ENCODE measurements around the gene WASF1.

The WASF1 gene

GRCh38 chr6:110147870-110148269 is 31.6 kb downstream of the WASF1 start:
- no peaks in the 10 kb centered on the region for H3K36me3 ChIP-seq (replicated peaks; ENCODE audit: low read depth, low read length)
- no peak for TF ChIP-seq CTCF (IDR thresholded peaks at IDR 0.05; ENCODE audit: low read depth, low read length)
- TF ChIP-seq EZH2phosphoT487 (IDR thresholded peaks at IDR 0.05; ENCODE audit: low read depth) = no peak
- 0 out of 2 replicates have a peak, but pooled peaks cover 7% of the 10 kb centered on the region for H3K4me1 ChIP-seq (ENCODE audit: low read length)
- no peak overlapping the region for H3K9ac ChIP-seq (ENCODE audit: low read length)
- no peak overlapping the region for H2AFZ ChIP-seq (ENCODE audit: low read depth, low read length)
- H3K27ac ChIP-seq (ENCODE audit: low read length) = no peak overlapping the region
- no peaks in the 10 kb centered on the region for H3K79me2 ChIP-seq (ENCODE audit: low read length)
- no peak overlapping the region for H3K4me3 ChIP-seq (ENCODE audit: low read length)
- no peaks in the 10 kb centered on the region for H3K9me3 ChIP-seq (ENCODE audit: insufficient read depth, low read length)
- no peak overlapping the region for H3K4me2 ChIP-seq (ENCODE audit: low read length)
- no peaks in the 10 kb centered on the region for H3K27me3 ChIP-seq (ENCODE audit: low read depth, low read length)
- no peaks in the 10 kb centered on the region for H4K20me1 ChIP-seq (ENCODE audit: insufficient read depth, low read length)

GRCh38 chr6:110140650-110141049 is 38.8 kb downstream of the WASF1 start:
- no peaks in the 10 kb centered on the region for H3K79me2 ChIP-seq (ENCODE audit: low read length)
- no peaks in the 10 kb centered on the region for H3K4me1 ChIP-seq (ENCODE audit: low read length)
- H2AFZ ChIP-seq (ENCODE audit: low read depth, low read length) = no peak overlapping the region
- H3K36me3 ChIP-seq (replicated peaks; ENCODE audit: low read depth, low read length) = peaks cover 4% of the 10 kb centered on the region
- no peak overlapping the region for H3K4me3 ChIP-seq (ENCODE audit: low read length)
- no peak overlapping the region for H3K9ac ChIP-seq (ENCODE audit: low read length)
- H3K9me3 ChIP-seq (ENCODE audit: insufficient read depth, low read length) = no peaks in the 10 kb centered on the region
- no peak overlapping the region for H3K27ac ChIP-seq (ENCODE audit: low read length)
- H3K27me3 ChIP-seq (ENCODE audit: low read depth, low read length) = no peaks in the 10 kb centered on the region
- TF ChIP-seq CTCF (IDR thresholded peaks at IDR 0.05; ENCODE audit: low read depth, low read length) (no peak), EZH2phosphoT487 (IDR thresholded peaks at IDR 0.05; ENCODE audit: low read depth) (no peak)
- no peak overlapping the region for H3K4me2 ChIP-seq (ENCODE audit: low read length)
- no peaks in the 10 kb centered on the region for H4K20me1 ChIP-seq (ENCODE audit: insufficient read depth, low read length)

GRCh38 chr6:110139052-110139451 is 40.4 kb downstream of the WASF1 start:
- TF ChIP-seq EZH2phosphoT487 (IDR thresholded peaks at IDR 0.05; ENCODE audit: low read depth) = no peak
- no peak for TF ChIP-seq CTCF (IDR thresholded peaks at IDR 0.05; ENCODE audit: low read depth, low read length)
- H3K27ac ChIP-seq (ENCODE audit: low read length) = no peak overlapping the region
- no peaks in the 10 kb centered on the region for H3K27me3 ChIP-seq (ENCODE audit: low read depth, low read length)
- no peak overlapping the region for H2AFZ ChIP-seq (ENCODE audit: low read depth, low read length)
- H3K4me2 ChIP-seq (ENCODE audit: low read length) = no peak overlapping the region
- H3K9ac ChIP-seq (ENCODE audit: low read length) = no peak overlapping the region
- H4K20me1 ChIP-seq (ENCODE audit: insufficient read depth, low read length) = no peaks in the 10 kb centered on the region
- H3K4me1 ChIP-seq (ENCODE audit: low read length) = no peaks in the 10 kb centered on the region
- peaks cover 4% of the 10 kb centered on the region for H3K36me3 ChIP-seq (replicated peaks; ENCODE audit: low read depth, low read length)
- H3K4me3 ChIP-seq (ENCODE audit: low read length) = no peak overlapping the region
- no peaks in the 10 kb centered on the region for H3K79me2 ChIP-seq (ENCODE audit: low read length)
- no peaks in the 10 kb centered on the region for H3K9me3 ChIP-seq (ENCODE audit: insufficient read depth, low read length)

- TF ChIP-seq CTCF (IDR thresholded peaks at IDR 0.05; ENCODE audit: low read depth, low read length) (no peak), EZH2phosphoT487 (IDR thresholded peaks at IDR 0.05; ENCODE audit: low read depth) (no peak)
- H3K36me3 ChIP-seq (replicated peaks; ENCODE audit: low read depth, low read length) = peaks cover 4% of the 10 kb centered on the region
Observed at GRCh38 chr6:110137924-110138887, 41.3 kb downstream of the WASF1 start.

More at GRCh38 chr6:110137924-110138887, 41.3 kb downstream of the WASF1 start:
- Histone ChIP-seq H3K9ac (ENCODE audit: low read length) (no peak overlapping the region), H4K20me1 (ENCODE audit: insufficient read depth, low read length) (no peaks in the 10 kb centered on the region), H2AFZ (ENCODE audit: low read depth, low read length) (no peak overlapping the region), H3K4me1 (ENCODE audit: low read length) (no peaks in the 10 kb centered on the region), H3K27me3 (ENCODE audit: low read depth, low read length) (no peaks in the 10 kb centered on the region), H3K4me3 (ENCODE audit: low read length) (no peak overlapping the region), H3K79me2 (ENCODE audit: low read length) (no peaks in the 10 kb centered on the region), H3K27ac (ENCODE audit: low read length) (no peak overlapping the region), H3K9me3 (ENCODE audit: insufficient read depth, low read length) (no peaks in the 10 kb centered on the region), H3K4me2 (ENCODE audit: low read length) (no peak overlapping the region)
